Muscle layer of duodenum (tissue), 2 donors: ENCODE results near the gene SLFN11.
A peak's percentile ranks its signal among the peaks of the same experiment; 100 is the strongest.

Experiments
- H3K27ac ChIP-seq: one replicate; pipeline ENCODE4 v1.7.0; 2013; ENCODE audit warnings: mild to moderate bottlenecking, low read length
- H3K27me3 ChIP-seq: one replicate; pipeline ENCODE4 v1.7.0; 2013; ENCODE audit warnings: low read depth, mild to moderate bottlenecking, control low read depth, low read length
- H3K36me3 ChIP-seq, 2 donors: one replicate each; pipeline ENCODE4 v1.7.0; 2013; ENCODE audit warnings: low read length in 2 of 2, control low read depth in 1 of 2, mild to moderate bottlenecking in 1 of 2; ENCODE audit not compliant: insufficient read depth in 2 of 2, control insufficient read depth in 1 of 2
- H3K4me1 ChIP-seq, 2 donors: one replicate each; pipeline ENCODE4 v1.7.0; 2013; ENCODE audit warnings: low read length in 2 of 2, mild to moderate bottlenecking in 2 of 2, control low read depth in 1 of 2, moderate library complexity in 1 of 2; ENCODE audit not compliant: insufficient read depth in 2 of 2, control insufficient read depth in 1 of 2
- H3K4me3 ChIP-seq, 2 donors: one replicate each; pipeline ENCODE4 v1.7.0; 2013; ENCODE audit warnings: low read length in 2 of 2, low read depth in 1 of 2, mild to moderate bottlenecking in 1 of 2
- H3K9me3 ChIP-seq, 2 donors: one replicate each; pipeline ENCODE4 v1.7.0; 2013; ENCODE audit warnings: low read length in 2 of 2, control low read depth in 1 of 2, mild to moderate bottlenecking in 1 of 2; ENCODE audit not compliant: control insufficient read depth in 1 of 2
- donor health status: healthy.

Gene SLFN11

DNA sequence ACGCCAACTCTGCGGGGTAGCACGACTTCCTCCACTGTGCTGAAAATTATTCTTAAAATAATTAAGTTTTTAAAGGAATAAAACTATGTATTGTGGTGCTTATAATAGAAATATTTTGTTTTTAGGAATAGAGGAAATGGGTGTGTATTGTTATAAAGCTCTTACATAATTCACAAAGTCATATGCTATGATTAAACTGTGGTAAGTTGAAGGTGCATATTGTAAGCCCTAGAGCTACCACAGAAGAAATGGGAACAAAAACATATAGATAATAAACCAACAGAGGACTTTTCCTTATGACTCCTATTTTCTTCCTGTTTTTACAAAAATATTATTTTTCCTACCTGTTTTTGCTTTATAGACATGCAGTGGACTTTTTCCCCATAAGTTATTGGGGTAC lies 4.3 kb upstream of the SLFN11 start:
- no peaks in the 10 kb centered on the region for H3K36me3 ChIP-seq

DNA sequence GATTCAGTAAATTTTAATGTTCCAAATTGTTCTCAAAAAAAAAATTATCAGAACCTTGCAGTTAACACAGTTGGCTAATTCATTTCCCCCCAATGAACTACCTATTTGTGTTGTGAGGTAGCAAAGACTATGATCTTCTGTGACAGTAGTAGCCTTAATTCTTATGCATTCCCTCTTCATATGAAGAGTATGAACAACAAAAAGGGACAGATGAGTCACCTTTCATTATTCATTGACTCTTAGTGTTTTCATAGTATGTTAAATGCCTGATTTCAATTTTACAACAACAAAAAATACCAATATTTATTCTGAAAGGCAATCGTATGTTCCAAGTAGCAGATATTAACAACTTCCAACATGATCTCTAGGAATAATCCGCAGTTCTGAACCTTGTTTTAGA lies 3.6 kb upstream of the SLFN11 start:
- Histone ChIP-seq H3K4me3 (no peak overlapping the region), H3K27me3 (no peaks in the 10 kb centered on the region), H3K4me1 (peaks cover 3 to 9% of the 10 kb centered on the region in 2 donors), H3K36me3 (no peaks in the 10 kb centered on the region), H3K27ac (no peak overlapping the region), H3K9me3 (no peaks in the 10 kb centered on the region)

More for the DNA sequence above, 4.3 kb upstream of the SLFN11 start:
- no peaks in the 10 kb centered on the region for H3K27me3 ChIP-seq
- no peaks in the 10 kb centered on the region for H3K9me3 ChIP-seq
- no peak overlapping the region for H3K27ac ChIP-seq
- peaks cover 3 to 9% of the 10 kb centered on the region in 2 donors for H3K4me1 ChIP-seq
- H3K4me3 ChIP-seq, result no peak overlapping the region

- no peaks in the 10 kb centered on the region for H3K9me3 ChIP-seq
- H3K36me3 ChIP-seq, result no peaks in the 10 kb centered on the region
- no peak overlapping the region for H3K4me3 ChIP-seq
- H3K27me3 ChIP-seq, result no peaks in the 10 kb centered on the region
- no peak overlapping the region for H3K27ac ChIP-seq
- H3K4me1 ChIP-seq, result peaks cover 3 to 9% of the 10 kb centered on the region in 2 donors
These were observed 2.8 kb upstream of the SLFN11 start for GRCh38 chr17:35376245-35376644.

DNA sequence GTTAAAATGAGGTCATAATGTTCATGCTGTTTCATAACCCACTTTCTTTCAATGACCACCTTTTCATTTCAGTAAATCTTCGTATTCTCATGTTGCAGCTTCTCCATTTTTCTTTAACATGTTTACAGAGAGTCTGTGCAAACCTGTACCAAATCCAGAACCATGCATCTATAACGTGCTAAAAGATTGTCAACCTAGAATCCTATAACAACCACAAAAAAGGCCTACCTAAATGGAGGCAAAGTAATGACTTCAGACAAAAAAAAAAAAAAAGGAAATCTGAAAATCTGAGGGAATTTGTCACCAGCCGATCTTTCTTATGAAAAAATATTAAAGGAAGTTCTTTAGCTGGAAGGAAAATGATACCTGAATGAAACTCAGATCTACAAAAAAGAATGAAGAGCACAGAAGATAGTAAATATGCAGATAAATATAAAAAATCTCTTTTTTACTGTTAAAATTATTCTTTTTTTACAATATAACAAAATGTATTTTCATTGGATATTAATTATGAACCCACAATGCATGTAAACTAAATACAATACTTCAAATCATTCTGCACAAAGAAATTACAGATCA lies 1.4 kb upstream of the SLFN11 start:
- H3K27ac ChIP-seq, result peak overlapping the region; percentile 85
- peak overlapping the region; percentile 68 to 78 for H3K4me3 ChIP-seq
- no peaks in the 10 kb centered on the region for H3K36me3 ChIP-seq
- no peaks in the 10 kb centered on the region for H3K27me3 ChIP-seq
- peaks cover 3 to 9% of the 10 kb centered on the region in 2 donors for H3K4me1 ChIP-seq
- peaks cover 3 to 8% of the 10 kb centered on the region in 2 donors for H3K9me3 ChIP-seq

DNA sequence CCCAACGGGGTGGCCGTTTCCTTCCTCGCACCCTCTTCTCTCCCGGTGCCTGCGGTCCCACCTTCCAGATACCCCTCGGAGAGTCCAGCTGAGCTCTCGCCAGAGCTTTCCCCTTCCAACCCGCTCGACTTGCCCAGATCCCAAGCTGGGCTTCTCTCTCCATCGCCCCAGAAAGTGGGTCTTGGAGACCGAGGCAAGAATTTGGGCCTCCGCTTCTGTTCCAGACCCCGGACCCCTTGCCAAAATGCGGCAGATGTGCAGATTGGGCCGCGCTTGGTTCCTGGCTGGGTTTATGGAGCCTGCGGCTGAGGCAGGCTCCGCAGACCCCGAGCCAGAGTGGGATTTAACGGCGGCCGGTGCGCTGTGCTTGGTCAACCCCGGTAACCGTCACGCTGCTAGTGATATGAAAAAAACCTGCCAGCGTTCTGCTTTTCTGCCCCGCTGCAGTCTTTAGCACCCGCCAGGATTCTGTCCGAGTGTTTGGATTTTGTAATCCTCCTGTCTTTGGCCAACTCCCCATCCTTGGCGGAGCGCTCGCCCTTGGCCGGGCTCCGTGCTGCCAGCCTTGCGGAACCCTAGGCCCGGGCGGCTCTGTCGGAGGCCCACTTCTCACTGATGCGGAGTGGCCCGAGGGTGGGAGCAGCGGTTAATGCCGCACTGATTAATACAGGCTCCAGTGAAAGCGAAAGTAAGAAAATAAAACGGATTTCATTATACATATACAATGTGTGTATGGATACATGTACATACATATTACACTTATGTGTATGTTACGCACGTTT lies 754 bp upstream of the SLFN11 start:
- Histone ChIP-seq H3K36me3 (no peaks in the 10 kb centered on the region), H3K4me1 (peaks cover 3 to 9% of the 10 kb centered on the region in 2 donors), H3K27me3 (no peaks in the 10 kb centered on the region), H3K27ac (peak overlapping the region; percentile 85), H3K4me3 (peak overlapping the region; percentile 68 to 78), H3K9me3 (peaks cover 3 to 8% of the 10 kb centered on the region in 2 donors)

GRCh38 chr17:35372846-35373533 lies 431 bp downstream of the SLFN11 start:
- peaks cover 3 to 9% of the 10 kb centered on the region in 2 donors for H3K4me1 ChIP-seq
- no peaks in the 10 kb centered on the region for H3K27me3 ChIP-seq

GRCh38 chr17:35371934-35372333 lies 1.5 kb downstream of the SLFN11 start:
- Histone ChIP-seq H3K36me3 (no peaks in the 10 kb centered on the region), H3K9me3 (peaks cover 3 to 8% of the 10 kb centered on the region in 2 donors), H3K4me1 (peaks cover 3 to 9% of the 10 kb centered on the region in 2 donors), H3K27me3 (no peaks in the 10 kb centered on the region), H3K4me3 (no peak overlapping the region), H3K27ac (no peak overlapping the region)

More at GRCh38 chr17:35372846-35373533, 431 bp downstream of the SLFN11 start:
- Histone ChIP-seq H3K9me3 (peaks cover 3 to 8% of the 10 kb centered on the region in 2 donors), H3K4me3 (peak overlapping the region; percentile 68 to 78), H3K27ac (peak overlapping the region; percentile 85), H3K36me3 (no peaks in the 10 kb centered on the region)

- Histone ChIP-seq H3K27ac (no peak overlapping the region), H3K4me3 (no peak overlapping the region), H3K4me1 (peaks cover 0 to under 1% of the 10 kb centered on the region in 2 donors), H3K27me3 (no peaks in the 10 kb centered on the region), H3K36me3 (no peaks in the 10 kb centered on the region), H3K9me3 (peaks cover 3 to 8% of the 10 kb centered on the region in 2 donors)
These were observed 5.2 kb downstream of the SLFN11 start for GRCh38 chr17:35368081-35368830.

DNA sequence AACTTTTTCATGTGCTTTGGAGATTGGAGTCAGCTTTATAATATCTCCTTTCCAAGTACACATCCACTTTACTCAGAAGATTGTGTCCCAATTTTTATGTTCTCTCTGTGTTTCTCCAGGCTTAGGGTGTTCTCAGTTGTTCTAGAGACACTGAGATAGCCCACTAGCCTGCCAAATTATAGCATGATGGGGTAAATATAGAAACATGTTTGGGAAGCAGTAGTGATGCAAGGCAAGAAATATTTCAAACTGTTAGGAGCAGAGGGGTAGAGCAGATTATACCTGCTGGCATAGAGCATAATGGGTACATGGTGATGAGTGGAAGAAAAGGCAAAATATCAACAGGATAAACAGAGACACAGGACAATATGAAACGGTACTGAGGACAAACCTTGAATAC lies 12.4 kb downstream of the SLFN11 start:
- no peak overlapping the region for H3K27ac ChIP-seq
- no peaks in the 10 kb centered on the region for H3K27me3 ChIP-seq
- no peak overlapping the region for H3K4me3 ChIP-seq
- no peaks in the 10 kb centered on the region for H3K4me1 ChIP-seq
- H3K9me3 ChIP-seq, result no peaks in the 10 kb centered on the region
- peaks cover 0 to 10% of the 10 kb centered on the region in 2 donors for H3K36me3 ChIP-seq

GRCh38 chr17:35359398-35359797 lies 14.0 kb downstream of the SLFN11 start:
- Histone ChIP-seq H3K36me3 (peaks cover 0 to 13% of the 10 kb centered on the region in 2 donors), H3K4me1 (no peaks in the 10 kb centered on the region), H3K9me3 (no peaks in the 10 kb centered on the region), H3K27ac (no peak overlapping the region), H3K27me3 (no peaks in the 10 kb centered on the region), H3K4me3 (no peak overlapping the region)

DNA sequence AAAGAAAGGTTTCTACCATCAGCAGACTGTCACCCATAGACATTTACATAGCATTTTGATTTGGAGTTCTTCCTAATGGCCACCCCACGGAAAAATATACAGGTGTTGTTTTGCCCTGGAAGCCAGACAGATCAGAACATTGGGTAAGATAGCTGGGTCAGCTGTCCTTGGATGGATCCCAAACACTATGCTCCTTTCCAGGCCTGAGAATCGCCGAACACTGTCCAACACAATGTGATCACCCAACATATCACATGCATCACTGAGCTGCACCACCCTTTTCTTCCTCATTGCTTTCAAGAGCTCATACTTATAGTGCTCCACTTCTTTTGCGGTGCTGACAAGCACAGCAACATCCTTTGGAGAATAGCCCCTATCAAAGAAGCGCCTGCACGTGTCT lies 21.1 kb downstream of the SLFN11 start:
- H3K4me1 ChIP-seq, result no peaks in the 10 kb centered on the region
- H3K27me3 ChIP-seq, result no peaks in the 10 kb centered on the region
- H3K36me3 ChIP-seq, result peaks cover 0 to 3% of the 10 kb centered on the region in 2 donors
- no peak overlapping the region for H3K4me3 ChIP-seq
- H3K27ac ChIP-seq, result no peak overlapping the region
- H3K9me3 ChIP-seq, result no peaks in the 10 kb centered on the region
